ENCODE data around the gene B9D1.

Gene B9D1

DNA sequence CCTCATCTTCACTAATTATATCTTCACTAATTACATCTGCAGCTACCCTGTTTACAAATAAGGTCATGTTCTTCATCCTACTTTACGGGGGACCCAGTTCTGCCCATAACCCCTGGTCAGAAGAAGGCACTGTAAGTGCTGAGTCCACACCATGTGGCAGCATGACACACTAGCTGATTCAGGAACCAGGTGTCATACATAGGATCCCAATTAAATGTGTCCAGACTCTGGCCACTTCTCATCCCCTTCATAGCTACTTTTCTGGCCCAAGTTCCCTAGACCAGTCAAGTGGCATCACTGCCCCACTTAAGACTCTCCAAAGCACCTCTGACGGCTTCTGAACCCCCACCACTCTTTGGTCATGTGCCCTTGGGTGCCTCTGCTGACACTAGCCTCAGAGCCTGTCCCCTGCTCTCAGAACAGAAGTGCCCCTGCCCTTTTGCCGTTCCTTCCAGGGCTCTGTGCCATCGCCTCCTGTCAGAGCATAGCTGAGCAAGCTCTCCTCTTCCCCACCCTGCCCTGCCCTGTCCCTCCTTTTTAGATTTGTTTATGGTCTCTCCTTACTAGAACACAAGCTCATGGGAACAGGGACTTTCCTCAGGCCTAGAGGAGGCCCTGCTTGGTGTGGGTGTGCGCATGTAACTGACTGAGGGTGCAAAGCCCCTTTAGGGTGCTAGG is 61.1 kb downstream of the B9D1 start:
- no peak for TF ChIP-seq CTCF (conservative IDR thresholded peaks at IDR 0.05; ENCODE audit: control insufficient read depth, insufficient read depth, low read depth, low read length)
- H3K4me3 ChIP-seq (ENCODE audit: control insufficient read depth, low read depth, low read length): no peak overlapping the region
- no peak for DNase-seq (ENCODE audit: low read depth)

GRCh38 chr17:19299866-19300265 is 62.7 kb downstream of the B9D1 start:
- TF ChIP-seq CTCF (conservative IDR thresholded peaks at IDR 0.05; ENCODE audit: control insufficient read depth, insufficient read depth, low read depth, low read length): no peak
- no peak for DNase-seq (ENCODE audit: low read depth)
- no peak overlapping the region for H3K4me3 ChIP-seq (ENCODE audit: control insufficient read depth, low read depth, low read length)

DNA sequence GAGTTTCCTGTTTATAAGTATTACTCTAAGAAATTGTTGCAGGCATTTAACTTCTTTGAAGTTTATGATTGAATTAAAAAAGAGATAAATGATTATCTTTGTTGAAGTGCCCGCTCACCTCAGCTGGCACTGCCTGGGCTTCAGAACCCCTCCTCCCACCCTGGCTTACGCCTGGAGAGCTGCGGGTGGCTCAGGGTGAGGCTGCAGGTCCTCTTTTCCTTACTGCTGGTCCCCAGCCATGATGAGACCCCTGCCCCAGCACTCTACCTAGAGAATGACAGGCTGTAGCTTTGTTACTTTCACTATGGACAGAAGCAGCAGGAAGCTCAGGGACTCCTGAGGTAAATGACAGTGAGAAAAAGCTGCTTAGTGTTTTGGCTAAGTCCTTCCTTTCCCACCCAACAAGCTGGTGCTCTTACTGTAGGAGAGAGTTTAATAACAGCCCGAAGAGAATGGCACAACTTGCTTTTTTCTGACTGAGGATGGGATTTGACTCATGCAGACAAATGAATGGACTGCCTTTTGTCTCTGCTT is 63.2 kb downstream of the B9D1 start:
- TF ChIP-seq CTCF (conservative IDR thresholded peaks at IDR 0.05; ENCODE audit: control insufficient read depth, insufficient read depth, low read depth, low read length): no peak
- DNase-seq (ENCODE audit: low read depth): no peak
- H3K4me3 ChIP-seq (ENCODE audit: control insufficient read depth, low read depth, low read length): no peak overlapping the region

GRCh38 chr17:19298569-19299213 is 63.8 kb downstream of the B9D1 start:
- no peak for DNase-seq (ENCODE audit: low read depth)
- no peak overlapping the region for H3K4me3 ChIP-seq (ENCODE audit: control insufficient read depth, low read depth, low read length)
- no peak for TF ChIP-seq CTCF (conservative IDR thresholded peaks at IDR 0.05; ENCODE audit: control insufficient read depth, insufficient read depth, low read depth, low read length)

DNA sequence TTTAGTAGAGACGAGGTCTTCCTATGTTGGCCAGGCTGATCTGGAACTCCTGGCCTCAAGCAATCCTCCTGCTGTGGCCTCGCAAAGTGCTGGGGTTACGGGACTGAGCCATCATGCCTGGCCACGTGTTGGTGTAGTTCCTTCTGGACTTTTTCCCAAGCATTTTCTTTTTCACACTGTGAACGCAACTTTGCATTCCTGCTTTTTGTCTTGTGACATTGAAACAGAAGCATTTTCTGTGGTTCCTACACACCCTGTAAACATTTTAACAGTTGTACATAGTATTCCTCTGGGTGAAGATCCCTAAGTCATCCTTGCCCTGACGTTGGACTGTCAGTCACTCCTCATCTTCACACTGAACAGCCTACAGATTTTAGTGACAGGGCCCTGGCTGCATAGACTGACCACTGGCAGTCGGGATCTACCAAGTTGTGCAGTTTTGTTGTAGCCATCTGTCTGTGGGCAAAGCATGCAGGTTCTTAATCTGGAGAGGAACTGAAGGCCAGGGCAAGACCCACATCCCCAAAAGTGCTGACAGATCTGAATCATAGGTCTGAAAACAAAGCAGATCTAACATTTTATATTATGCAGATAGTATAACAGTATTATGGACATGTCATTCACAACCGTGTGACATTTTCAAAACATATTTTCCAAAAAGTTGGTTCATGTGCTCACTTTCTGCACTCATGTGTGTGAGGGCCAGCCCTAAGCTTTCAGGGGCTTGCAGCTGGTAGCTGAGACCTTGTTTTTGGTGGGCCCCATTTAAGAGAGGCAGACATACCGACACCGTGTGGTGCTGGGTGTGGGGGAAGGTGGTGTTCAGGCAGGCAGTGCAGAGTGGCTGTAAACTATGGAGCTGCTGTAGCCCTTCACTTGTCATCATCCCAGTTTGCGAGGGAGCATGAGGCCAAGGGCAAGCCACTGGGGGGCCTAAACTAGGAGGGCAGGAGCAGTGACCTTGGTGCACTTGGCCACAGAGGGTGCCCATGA is 65.4 kb downstream of the B9D1 start:
- no peak for DNase-seq (ENCODE audit: low read depth)
- TF ChIP-seq CTCF (conservative IDR thresholded peaks at IDR 0.05; ENCODE audit: control insufficient read depth, insufficient read depth, low read depth, low read length): no peak
- H3K4me3 ChIP-seq (ENCODE audit: control insufficient read depth, low read depth, low read length): no peak overlapping the region

GRCh38 chr17:19295473-19296135 is 66.9 kb downstream of the B9D1 start:
- H3K4me3 ChIP-seq (ENCODE audit: control insufficient read depth, low read depth, low read length): no peak overlapping the region
- peak; percentile 20 for DNase-seq (ENCODE audit: low read depth)
- TF ChIP-seq CTCF (conservative IDR thresholded peaks at IDR 0.05; ENCODE audit: control insufficient read depth, insufficient read depth, low read depth, low read length): no peak
